AG09309 (cell line): ENCODE measurements around the gene SHQ1.

Experiments used
- DNase-seq: peaks from one replicate; pipeline ENCODE4 v3.0.0-alpha.2; 2010; ENCODE audit warnings: low read depth
- H3K4me3 ChIP-seq: 2 replicates; pipeline ENCODE4 v1.5.1; 2011; ENCODE audit warnings: mild to moderate bottlenecking, low read depth, low read length, moderate library complexity; ENCODE audit not compliant: control insufficient read depth
- CTCF ChIP-seq: IDR thresholded peaks from 2 replicates; pipeline ENCODE4 v1.5.1; 2011; ENCODE audit warnings: mild to moderate bottlenecking, low read depth, low read length, inconsistent platforms; ENCODE audit not compliant: insufficient read depth, control insufficient read depth; ENCODE audit errors: missing control alignments

SHQ1 gene

GRCh38 chr3:72830452-72831223 is 17.6 kb downstream of the SHQ1 start:
- TF ChIP-seq CTCF = no peak
- H3K4me3 ChIP-seq = no peak overlapping the region
- DNase-seq = no peak

GRCh38 chr3:72829701-72830100 is 18.5 kb downstream of the SHQ1 start:
- no peak for DNase-seq
- H3K4me3 ChIP-seq = no peak overlapping the region
- TF ChIP-seq CTCF = no peak

DNA sequence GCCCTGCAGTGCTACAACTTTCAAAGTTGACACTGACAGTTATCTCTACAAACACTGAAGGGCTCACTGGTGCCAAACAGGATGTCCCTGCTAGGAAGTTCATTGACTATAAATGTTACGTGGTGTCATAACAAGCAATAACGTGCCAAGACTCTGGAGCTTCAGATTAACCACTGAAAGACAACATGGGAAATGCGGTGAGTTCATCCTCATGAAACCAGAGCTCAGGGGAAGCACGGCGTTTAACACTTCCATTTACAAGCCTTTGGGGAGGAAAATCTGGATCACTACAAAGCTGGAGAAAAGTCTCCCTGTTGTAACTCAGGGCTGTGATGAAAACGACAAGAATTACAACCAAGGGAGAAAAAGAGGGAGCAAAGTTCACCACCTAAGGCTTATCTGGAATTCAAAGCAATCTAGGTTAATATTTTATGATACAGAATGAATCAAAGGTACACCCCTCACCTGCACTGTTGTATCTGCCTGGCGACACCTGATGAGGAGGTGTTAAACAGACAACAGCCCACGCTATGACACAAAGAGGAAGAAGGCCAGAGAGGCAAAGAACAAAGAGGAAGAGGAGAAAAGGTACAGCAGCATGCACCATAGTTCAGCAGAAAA is 27.0 kb downstream of the SHQ1 start:
- DNase-seq = peak; percentile 46
- no peak for TF ChIP-seq CTCF
- no peak overlapping the region for H3K4me3 ChIP-seq

DNA sequence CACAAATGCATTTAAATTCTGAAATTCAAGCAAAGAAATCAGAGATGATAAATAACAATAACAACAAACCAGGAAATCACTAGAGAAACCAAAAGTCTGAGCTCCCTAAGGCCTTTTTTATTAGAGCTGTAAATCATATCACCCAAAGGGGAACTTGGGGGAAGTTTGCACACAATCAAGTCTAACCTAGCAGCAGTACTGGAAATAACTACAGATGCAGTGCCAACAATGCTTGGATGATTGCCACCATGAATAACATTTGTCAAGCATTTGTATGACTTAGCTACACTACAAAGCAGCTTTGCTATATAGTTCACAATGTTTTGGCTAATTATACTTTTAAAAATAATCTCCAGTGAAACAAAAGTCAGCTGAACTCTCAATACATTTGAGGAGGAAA is 27.8 kb downstream of the SHQ1 start:
- no peak overlapping the region for H3K4me3 ChIP-seq
- DNase-seq = peak; percentile 62
- TF ChIP-seq CTCF = no peak

- no peak for TF ChIP-seq CTCF
- no peak overlapping the region for H3K4me3 ChIP-seq
- DNase-seq = peak; percentile 52
These were observed 29.3 kb downstream of the SHQ1 start for GRCh38 chr3:72818905-72819304.

DNA sequence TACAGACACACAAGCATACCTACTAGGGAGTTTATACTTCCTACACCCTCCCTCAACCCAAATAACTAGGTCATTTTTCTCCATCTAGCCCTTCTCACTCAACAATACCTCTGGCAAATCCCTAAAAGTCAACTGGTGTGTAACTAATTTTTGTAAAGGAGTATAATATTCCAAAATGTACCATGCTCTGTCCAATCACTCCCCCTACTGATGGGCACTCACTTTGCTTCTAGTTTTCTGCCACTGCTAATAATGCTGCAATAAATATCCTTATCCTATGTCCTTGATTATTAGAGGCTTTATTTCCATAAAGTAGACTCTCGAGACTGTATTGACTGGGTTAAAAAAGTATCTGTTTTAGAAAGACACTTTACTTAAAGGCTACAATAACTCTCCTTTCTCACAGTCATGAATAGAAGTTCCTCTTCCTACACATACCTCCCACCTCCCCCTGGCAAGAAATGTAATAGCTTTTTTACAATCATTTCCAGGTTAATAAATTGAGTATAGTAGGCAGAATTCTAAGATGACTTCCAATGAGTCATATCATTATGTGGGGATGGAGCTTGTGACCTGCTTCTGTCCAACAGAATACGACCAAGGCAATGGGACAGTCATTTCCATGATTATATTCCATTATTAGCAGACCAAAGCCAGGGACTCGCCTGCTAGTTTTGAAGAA is 30.0 kb downstream of the SHQ1 start:
- no peak overlapping the region for H3K4me3 ChIP-seq
- peak; percentile 76 for TF ChIP-seq CTCF
- no peak for DNase-seq
